GM18517 (cell line): ENCODE measurements around the gene RNF11.
A peak's percentile ranks its signal among the peaks of the same experiment; 100 is the strongest.
"Not testable (repeated sequence)": the region's sequence is repeated elsewhere in the genome, so short reads cannot be mapped to it uniquely, and the experiment has no call there.

Experiments
- ATAC-seq: cut with Tn5 transposase; IDR thresholded peaks from one replicate; pipeline ENCODE4 v1.9.1; 2021; ENCODE audit warnings: mild to moderate bottlenecking, moderate library complexity; ENCODE audit not compliant: unreplicated experiment

Gene RNF11, protein sequence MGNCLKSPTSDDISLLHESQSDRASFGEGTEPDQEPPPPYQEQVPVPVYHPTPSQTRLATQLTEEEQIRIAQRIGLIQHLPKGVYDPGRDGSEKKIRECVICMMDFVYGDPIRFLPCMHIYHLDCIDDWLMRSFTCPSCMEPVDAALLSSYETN

DNA sequence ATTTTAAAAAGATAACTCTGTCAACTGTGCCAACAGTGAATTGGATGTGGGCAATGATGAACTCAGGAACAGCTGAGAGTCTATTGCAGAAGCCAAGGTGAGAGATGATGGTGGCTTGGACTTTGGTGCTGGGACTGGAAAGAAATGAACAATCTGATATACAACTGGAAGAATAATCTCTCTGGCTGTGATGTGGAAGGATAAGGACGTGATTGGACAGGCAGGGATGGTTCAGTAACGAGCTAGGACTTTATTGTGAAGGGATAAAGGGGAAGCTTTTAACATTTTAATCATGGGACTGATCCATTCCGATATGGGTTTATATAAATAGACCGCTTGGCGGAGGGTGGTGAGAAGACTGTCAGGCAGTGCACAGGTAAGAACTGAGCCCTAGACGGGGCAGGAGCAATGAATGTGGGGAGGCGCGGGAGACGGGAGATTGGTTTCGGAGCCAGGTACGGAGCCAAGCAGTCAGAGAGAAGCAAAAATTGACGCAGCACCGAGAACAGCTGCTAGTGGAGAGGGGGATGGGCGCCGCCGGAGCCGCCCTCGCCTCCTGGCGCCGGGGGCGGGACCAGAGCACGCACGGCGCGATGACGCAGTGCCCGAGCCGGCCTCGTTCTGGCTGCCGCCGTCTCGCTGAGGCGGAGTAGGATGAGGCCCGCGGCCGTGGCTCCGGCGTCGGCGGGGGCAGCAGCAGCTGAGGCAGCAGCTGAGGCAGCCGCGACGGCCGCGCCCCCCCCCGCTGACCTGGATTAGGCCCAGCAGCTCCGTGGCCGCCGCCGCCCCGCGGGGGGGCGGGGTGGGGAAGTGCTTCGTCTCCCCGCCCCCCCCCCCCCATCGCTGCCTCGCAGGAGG, at the start of gene RNF11:
Gene RNF11 (plus strand): TSS at position 601 of the 858 bp plus-strand sequence. CDS start 484 bp downstream, outside the sequence.
- peak; percentile 69 for ATAC-seq

DNA sequence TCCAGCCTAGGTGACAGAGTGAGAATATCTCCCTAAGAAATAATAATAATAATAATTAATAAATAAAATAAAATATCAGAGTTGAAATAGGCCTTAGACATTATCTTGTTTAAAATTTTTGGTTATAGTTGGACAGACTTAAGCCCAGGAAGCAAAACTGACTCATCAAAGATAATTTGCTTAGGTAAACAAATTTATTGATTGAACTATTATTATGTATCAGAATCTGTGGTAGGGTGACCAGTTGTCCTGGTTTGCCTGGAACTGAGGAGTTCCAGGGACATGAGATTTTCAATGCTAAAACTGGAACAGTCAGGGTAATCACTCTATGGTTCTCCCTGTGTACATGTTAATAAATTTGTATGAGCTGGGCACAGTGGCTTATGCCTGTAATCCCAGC, 47.8 kb upstream of the RNF11 start:
- ATAC-seq, result no peak

DNA sequence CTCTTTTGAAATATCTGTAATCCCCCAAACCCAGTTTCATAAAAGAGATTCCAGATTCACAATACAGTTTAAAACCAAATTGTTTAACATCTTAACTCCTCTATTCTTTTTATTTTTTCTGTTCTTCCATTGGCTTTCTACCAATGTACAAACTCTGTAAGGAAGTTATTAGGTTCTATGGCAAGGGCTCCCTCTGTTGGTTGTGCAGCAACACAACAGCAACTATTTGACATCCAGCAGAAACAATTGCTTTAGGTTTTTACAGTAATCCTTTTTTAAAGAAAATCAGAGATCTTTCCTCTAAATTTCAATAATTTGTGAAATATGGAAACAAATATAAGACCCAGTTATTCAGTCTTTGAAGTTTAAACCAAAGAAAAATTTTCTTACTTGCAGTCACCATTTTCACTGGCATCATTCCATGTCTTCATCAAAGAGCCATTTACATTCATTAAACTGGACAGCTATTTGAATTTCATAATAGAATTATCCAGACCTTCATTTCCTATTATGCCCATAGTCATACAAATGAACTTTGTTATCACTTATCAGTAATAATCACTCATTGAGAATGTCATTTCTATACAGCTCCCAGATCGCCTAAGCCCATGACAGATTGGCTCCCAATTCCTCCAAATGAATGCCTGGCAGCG, 46.5 kb upstream of the RNF11 start:
- no peak for ATAC-seq

DNA sequence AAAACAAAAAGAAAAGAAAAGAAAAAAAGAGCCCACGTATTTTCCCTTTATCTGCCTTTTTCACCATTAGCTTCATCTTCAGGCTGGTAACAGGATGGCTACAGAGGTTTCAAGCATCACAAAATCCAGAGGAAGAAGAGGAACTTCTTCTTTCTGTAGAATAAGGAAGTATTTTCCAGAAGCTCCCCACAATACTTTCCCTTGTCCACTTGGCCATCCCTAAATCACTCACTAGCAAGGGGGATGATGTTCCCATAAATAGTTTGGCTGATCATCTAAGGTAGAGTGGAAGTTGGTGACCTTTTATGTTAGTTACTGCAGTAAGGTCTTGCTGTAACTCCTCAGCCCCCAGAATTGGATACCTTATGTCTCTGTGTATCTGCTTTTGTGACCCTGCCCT, 45.1 kb upstream of the RNF11 start:
- no peak for ATAC-seq

DNA sequence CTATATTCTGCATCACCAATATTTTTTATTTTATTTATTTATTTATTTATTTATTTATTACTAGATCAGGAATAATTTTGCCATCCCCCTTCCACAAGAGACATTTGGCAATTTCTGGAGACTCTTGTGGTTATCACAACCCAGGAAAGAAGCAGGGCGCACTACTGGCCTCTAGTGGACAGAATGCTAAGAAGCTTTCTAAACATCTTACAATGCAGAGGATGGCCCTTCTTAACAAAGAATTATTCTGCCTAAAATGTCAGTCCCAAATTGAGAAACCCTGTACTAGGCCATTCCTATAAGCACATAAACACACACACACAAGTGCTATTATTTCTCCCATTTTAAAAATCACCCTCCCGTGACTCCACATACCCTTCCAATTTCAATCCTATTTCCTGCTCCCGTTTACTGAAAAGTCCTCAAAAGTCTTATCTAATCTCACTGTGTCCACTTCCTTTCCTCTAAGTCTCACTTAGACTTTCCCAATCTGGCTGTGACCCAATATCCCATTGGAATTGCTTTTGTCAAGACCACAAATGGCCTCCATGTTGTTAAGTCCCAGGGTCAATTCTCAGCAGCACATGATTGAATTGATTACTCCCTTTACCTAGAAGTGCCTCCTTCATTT, 43.7 kb upstream of the RNF11 start:
- ATAC-seq, result no peak

DNA sequence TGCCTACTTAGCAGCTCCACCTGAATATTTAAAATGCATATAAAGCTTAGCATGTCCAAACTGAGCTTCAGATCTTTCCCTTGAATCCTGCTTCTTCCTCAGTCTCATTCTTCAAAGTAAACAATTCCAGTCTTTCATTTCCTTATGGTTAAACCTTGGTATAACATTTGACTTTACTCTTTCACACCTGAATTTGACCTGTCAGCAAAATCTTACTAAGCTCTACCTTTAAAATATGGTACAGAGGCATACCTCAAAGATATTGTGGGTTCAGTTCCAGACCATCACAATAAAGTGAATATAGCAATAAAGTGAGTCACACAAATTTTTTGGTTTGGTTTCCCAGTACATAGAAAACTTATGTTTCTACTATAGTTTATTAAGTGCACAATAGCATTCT, 42.5 kb upstream of the RNF11 start:
- ATAC-seq, result no peak

DNA sequence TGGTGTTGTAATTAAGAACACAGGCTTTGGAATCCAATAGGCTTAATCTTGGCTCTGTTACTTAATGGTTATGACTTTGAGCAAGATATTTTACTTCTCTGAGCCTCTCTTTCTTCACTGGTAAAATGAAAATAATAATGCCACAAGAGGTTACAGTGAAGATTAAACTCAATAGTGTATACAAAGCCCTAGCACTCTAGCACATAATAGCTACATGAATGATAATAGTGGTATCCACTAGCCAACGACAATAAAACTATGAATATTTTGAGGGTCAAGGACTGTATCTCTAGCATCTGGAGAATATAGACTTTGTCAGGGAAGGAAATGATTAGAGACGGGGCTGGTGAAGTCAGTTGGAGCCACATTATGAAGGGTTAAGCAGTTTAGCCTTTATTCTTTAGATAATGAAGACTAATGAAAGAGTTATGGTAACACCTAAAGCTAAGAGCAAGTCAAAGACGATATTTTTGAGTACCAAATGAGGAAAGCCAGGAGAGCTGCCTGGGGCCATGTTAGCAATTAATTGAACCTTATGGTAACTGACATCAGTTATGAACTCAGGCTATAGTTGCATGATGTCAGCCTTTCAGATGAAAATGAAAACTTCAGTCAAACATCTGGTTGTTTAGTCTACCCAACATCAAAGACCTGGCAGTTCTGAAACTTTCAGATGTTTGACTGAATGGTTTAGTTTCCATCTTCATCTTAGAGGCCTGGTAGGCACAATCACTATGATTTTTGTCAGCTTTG, 32.8 kb upstream of the RNF11 start:
- ATAC-seq, result peak; percentile 95

DNA sequence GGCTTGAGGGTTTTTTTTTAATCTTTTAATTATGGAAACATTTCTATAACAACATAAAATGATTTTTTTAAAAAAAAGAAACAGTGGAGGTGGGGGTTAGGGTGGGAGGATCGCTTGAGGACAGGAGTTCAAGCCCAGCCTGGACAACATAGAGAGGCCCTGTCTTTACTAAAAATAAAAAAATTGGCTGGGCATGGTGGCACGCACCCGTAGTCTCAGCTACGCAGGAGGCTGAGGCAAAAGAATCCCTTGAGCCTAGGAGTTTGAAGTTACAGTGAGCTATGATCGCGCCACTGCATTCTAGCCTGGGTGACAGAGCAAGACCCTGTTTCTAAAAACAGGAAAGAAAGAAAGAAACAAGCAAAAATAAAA, 32.2 kb upstream of the RNF11 start:
- peak; percentile 6 for ATAC-seq

DNA sequence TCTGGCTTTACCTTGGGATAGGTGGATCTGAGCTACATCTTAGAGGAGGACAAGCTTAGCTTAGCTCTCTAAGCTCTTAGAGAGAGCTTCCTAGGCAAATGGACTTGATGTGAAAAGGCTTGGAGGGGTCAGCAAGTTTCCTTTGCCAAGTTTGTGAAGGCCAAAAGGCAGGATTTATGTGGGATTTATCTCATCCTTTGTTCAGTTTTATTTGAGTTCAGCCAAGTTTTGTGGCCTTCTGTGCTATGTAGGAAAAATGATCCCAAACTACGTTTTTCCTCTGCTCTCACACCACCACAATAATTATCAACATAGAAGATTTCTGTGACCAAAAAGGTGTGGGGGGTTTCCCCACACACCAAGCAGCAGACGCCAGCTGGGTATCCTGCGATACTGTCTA, 26.0 kb upstream of the RNF11 start:
- ATAC-seq, result no peak

DNA sequence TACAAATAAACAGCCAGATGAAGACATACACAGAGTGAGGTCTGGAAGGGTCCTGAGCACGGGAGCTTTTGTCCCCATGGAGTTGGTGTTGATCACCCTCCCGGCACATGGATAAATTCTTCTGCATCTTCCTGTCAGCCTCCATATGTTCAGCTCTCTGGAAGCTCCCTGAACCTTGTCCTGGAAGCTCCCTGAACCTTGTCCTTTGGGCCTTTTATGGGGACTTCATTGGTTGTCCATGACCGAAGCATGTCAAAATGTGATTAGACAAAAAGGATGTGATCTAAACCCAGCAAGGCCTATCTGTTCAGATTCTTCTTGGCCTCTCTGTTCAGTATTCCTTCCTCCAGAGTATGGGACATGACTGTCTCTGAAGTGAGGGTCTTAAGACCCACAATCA, 25.4 kb upstream of the RNF11 start:
- no peak for ATAC-seq

DNA sequence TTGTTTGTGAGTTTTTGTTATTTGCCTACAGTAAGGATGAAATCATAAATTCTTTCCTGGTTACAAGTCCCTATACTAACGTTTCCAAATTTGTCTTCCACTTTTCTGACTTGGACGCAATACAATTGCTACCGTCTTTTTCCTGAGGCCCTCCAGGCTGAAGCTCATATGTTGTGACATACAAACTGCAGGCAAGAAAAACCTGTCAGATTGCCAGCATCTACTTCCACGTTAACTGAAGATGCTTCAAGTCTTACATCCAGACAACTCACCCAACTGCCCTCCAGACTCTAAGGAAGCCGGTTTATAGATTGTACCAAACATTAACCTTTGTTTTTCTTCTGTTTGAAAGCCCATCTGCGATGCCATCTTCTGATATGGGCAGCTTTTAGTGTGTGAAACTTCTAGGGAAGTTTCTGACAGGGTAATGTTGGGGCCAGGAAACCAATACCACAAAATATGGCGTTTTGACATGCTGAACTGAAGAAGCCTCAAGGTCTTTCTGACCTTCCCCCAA, 21.4 kb upstream of the RNF11 start:
- no peak for ATAC-seq

DNA sequence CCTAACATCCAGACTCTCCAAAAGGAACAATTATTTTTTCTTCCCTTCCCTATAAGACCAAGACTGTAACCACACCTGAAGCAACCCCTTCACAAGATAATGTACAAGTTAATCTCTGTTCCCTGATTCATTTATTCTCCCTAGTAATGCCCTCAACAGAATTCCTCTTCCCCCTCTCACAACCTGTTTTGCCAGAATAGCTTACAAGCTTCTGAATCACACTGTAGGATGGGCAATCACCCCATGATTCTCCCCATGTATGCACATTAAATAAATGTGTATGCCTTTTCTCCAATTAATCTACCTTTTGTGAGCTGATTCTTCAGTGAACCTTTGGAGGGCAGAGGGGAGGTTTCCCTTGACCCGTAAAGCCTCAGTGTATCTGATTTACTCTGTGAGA, 20.9 kb upstream of the RNF11 start:
- no peak for ATAC-seq

DNA sequence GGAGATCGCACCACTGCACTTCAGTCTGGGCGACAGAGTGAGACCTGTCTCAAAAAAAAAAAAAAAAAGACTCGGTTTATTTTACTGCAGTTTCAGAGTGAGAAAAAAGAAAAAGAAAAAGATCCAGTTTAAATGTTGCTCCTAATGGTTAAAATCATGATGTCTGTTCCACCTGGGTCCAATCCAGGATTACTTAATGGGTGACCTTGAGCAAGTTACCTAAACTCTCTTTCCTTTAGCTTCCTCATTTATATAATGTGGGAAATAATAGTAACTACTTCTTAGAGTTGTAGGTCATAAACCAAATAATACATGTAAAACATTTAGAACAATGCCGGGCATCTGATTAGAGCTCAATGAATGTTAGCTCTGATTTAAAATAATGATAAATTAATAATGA, 19.4 kb upstream of the RNF11 start:
- ATAC-seq, result no peak

DNA sequence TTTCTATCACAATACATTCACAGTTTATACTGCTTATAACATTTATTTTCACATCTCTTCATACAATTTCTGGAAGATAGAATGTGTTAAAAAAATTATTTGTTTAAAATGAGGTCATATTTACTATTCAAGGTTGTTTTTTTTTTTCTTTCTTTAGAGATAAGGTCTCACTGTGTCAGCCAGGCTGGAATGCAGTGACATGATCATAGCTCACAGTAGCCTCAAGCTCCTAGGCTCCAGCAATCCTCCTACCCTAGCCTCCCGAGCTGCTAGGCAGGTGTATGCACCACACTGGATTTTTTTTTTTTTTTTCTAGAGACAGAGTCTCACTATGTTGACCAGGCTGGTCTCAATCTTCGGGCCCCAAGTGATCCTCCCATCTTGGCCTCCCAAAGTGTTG, 19.0 kb upstream of the RNF11 start:
- ATAC-seq, result no peak

DNA sequence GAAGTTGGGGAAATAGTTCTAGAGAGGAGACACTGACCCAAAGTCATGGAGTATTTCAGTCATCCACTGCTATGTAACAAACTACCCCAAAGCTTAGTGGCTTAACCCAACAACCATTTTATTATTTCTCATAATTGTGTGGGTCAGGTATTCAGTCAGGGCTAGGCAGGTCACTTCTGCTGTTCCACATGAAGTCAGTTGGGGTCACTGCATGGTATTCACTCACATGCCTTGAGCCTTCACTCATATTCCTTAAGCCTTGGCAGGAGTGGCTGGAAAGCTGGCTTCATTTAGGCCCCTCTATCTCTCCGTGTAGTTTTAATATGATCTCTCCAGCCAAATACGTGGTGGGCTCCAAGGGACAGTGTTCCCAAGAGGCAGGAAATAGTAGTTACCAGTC, 17.5 kb upstream of the RNF11 start:
- no peak for ATAC-seq

DNA sequence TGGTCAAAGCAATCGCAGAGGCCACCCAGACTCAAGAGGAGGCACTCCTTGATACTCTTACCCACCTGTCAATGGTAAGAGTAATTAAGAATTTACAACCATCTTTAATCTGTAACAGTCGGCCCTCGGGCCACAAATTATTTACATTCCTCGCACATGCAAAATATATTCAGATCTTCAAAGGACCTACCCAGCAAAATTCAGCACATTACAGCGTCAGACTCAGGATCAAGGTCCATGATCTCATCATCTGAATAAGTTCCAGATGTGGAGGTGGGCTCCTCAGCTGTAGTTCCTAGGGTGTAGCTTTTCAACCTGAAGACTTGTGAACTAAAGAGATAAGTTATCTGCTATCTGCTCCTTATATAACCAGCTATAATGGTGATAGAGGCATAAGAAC, 17.1 kb upstream of the RNF11 start:
- no peak for ATAC-seq

DNA sequence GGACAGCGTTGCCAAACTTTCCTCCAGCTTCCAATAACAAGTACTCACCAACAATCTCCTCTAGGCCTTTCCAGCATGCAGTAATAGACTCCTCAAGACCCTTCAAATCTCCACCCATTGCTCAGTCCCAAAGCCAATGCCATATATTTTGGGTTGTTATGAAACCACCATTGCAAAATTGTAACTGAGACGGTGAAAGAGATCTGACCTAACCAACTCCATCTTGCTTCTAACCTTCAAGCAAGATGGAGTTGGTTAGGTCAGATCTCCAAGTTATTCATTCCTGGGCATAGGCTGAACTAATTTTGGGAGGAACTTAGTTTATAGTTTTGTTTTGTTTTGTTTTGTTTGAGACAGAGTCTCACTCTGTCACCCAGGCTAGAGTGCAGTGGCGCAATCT, 14.5 kb upstream of the RNF11 start:
- ATAC-seq, result not testable (repeated sequence)

DNA sequence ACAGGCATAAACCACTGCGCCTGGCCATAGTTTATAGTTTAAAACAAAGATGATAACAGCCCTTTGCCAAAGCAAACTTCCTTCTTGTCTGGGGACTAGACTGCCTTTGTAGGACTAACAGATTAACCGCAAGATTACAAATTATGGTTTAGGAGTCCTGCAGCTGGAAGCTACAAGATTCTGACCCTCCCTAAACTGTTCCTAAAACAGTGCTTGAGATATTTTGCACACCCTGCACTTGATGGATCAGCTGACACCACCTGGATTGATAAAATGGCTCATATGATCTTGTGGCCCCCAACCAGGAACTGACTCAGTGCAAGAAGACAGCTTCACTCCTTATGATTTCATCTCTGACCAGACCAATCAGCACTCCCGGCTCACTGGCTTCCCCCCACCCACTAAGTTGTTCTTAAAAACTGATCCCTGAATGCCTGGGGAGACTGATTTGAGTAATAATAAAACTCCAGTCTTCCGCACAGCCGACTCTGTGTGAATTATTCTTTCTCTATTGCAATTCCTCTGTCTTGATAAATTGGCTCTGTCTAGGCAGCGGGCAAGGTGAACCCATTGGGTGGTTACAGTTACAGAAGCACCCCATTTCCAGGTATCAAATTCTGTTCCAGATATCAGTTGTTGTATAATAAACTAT, 13.8 kb upstream of the RNF11 start:
- ATAC-seq, result no peak

DNA sequence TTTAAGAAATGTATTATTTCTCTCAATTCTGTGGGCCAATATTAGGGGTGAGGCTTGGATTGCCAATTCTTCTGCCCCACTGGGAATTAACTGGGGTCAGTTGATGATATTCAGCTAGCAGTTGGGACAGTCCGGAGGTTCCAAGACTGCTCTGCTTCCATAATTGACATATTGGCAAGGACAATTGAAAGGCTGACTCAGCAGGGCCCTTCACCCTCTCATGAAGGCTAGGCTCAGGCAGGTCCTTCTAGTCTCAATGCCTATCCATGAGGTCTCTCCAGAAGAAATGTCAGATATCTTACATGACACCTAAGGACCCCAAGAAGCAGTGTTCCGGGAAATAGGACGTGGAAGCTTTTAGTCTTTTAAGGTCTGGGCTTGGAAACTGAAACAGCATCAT, 13.3 kb upstream of the RNF11 start:
- ATAC-seq, result no peak

DNA sequence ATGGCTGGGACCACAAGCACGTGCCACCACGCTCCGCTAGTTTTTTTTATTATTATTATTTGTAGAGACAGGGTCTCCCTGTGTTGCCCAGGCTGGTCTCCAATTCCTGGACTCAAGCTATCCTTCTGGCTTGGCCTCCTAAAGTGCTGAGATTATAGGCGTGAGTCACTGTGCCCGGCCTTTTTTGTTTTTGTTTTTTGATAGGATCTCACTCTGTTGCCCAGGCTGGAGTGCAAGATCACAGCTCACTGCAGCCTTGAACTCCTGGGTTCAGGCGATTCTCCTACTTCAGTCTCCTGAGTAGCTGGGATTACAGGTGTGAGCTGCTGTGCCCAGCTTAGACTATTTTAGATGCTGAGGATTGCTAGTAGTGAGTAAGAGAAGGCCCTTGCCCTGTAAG, 11.8 kb upstream of the RNF11 start:
- ATAC-seq, result no peak
